Left ventricle myocardium inferior (tissue), 1 donor: ENCODE data around the gene DDAH2. TPM values are rescaled to one million over a fixed set of nuclear protein-coding genes. Genes with fewer than 3 reads are reported as not detected.

Source experiments
- DNase-seq: peaks from one replicate; pipeline ENCODE4 v3.0.0-alpha.2; 2020
- H3K27ac ChIP-seq: fragments of 200-600 bp; replicated peaks from 2 replicates; pipeline ENCODE4 v1.8.0; 2021
- H3K27me3 ChIP-seq: fragments of 200-600 bp; 2 replicates; pipeline ENCODE4 v1.8.0; 2021; ENCODE audit warnings: low read depth
- H3K36me3 ChIP-seq: fragments of 200-600 bp; 2 replicates; pipeline ENCODE4 v1.8.0; 2021
- H3K4me1 ChIP-seq: fragments of 200-600 bp; 2 replicates; pipeline ENCODE4 v1.8.0; 2021
- H3K4me3 ChIP-seq: fragments of 200-600 bp; 2 replicates; pipeline ENCODE4 v1.8.0; 2021; ENCODE audit warnings: mild to moderate bottlenecking, moderate library complexity
- H3K9me3 ChIP-seq: fragments of 200-600 bp; replicated peaks from 2 replicates; pipeline ENCODE4 v1.8.0; 2021
- intact Hi-C: fragments of 100-400 bp; cut with micrococcal nuclease; formaldehyde crosslinking; loops from one replicate; pipeline ENCODE4 v1.11.0; 2022
- microRNA-seq: library from miRNA; unstranded; fragments of <30 nt; microRNA quantifications from one replicate; pipeline ENCODE4 v1.2.0, GENCODE V29; 2020
- total RNA-seq: library from RNA; stranded (reverse); fragmentation: NEBNext Ultra II Directional; extraction: Animal tissue kit (Norgen Biotek cat#: 25700); gene quantifications from one replicate; pipeline ENCODE4 v1.2.1, GENCODE V29; 2021
- TF ChIP-seq, protein P1 (sequence below): fragments of 200-600 bp; IDR thresholded peaks from 2 replicates; pipeline ENCODE4 v1.8.0; 2021; ENCODE audit warnings: antibody characterized with exemption, mild to moderate bottlenecking, borderline replicate concordance
- donor health status: DM: no; HTN: yes; CAD: no; lungs with severe emphysema.

DDAH2 gene
- total RNA-seq, 1 donor from 2014 or later = 36.1 TPM

DNA sequence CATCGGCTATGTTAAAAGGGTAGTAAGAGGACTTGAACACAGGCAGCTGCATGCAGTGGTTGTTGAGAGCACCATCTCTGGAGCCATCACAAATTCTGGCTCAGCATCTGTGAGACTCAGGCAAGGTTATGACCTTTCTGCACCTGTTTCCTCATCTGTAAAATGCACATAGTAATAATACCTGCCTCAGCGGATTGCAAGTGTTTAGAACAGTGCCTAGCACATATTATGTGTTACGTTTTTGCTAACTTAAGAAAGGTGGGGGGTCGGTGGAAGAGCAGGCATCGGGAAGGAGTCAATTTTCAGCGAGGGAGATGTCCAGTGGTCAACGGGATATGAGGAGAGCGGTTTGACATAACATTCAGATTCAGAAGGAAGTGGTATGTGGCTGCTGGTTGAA, 51.1 kb downstream of the DDAH2 start:
- intact Hi-C loops = no loop called here
- H3K27ac ChIP-seq = no peak overlapping the region
- H3K36me3 ChIP-seq = peaks cover 10% of the 10 kb centered on the region
- H3K9me3 ChIP-seq = no peaks in the 10 kb centered on the region
- H3K4me3 ChIP-seq = no peak overlapping the region
- no peaks in the 10 kb centered on the region for H3K27me3 ChIP-seq
- no peak for DNase-seq
- TF ChIP-seq, protein P1, sequence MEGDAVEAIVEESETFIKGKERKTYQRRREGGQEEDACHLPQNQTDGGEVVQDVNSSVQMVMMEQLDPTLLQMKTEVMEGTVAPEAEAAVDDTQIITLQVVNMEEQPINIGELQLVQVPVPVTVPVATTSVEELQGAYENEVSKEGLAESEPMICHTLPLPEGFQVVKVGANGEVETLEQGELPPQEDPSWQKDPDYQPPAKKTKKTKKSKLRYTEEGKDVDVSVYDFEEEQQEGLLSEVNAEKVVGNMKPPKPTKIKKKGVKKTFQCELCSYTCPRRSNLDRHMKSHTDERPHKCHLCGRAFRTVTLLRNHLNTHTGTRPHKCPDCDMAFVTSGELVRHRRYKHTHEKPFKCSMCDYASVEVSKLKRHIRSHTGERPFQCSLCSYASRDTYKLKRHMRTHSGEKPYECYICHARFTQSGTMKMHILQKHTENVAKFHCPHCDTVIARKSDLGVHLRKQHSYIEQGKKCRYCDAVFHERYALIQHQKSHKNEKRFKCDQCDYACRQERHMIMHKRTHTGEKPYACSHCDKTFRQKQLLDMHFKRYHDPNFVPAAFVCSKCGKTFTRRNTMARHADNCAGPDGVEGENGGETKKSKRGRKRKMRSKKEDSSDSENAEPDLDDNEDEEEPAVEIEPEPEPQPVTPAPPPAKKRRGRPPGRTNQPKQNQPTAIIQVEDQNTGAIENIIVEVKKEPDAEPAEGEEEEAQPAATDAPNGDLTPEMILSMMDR = no peak
- H3K4me1 ChIP-seq = peaks cover 23% of the 10 kb centered on the region

Small RNA genes lying within 50 kb of the gene (microRNA-seq; reads per million reads assigned to microRNA genes)
- gene MIR4646 = 1.2 reads per million

Other genes with a start within 250 kb of the DDAH2 start
- gene MICB, start 231.2 kb downstream of the DDAH2 start, total RNA-seq = 1.1 TPM
- not detected for gene MCCD1, start 200.3 kb downstream of the DDAH2 start, total RNA-seq
- gene DDX39B, start 187.3 kb downstream of the DDAH2 start, total RNA-seq = 179 TPM
- gene ATP6V1G2, start 182.7 kb downstream of the DDAH2 start, total RNA-seq = 1.6 TPM
- 11.5 TPM for gene NFKBIL1, start 181.7 kb downstream of the DDAH2 start, total RNA-seq
- gene LTA, start 157.0 kb downstream of the DDAH2 start, total RNA-seq = not detected
- 0.47 TPM for gene TNF, start 153.7 kb downstream of the DDAH2 start, total RNA-seq
- gene LTB, start 146.9 kb downstream of the DDAH2 start, total RNA-seq = 0.25 TPM
- 6.5 TPM for gene LST1, start 143.0 kb downstream of the DDAH2 start, total RNA-seq
- not detected for gene NCR3, start 136.3 kb downstream of the DDAH2 start, total RNA-seq
- 15.2 TPM for gene AIF1, start 114.1 kb downstream of the DDAH2 start, total RNA-seq
- gene PRRC2A, start 108.6 kb downstream of the DDAH2 start, total RNA-seq = 82.4 TPM
- gene BAG6, start 76.6 kb downstream of the DDAH2 start, total RNA-seq = 260 TPM
- gene APOM, start 73.4 kb downstream of the DDAH2 start, total RNA-seq = 2.4 TPM
- gene C6orf47, start 68.5 kb downstream of the DDAH2 start, total RNA-seq = 16.9 TPM
- 19.2 TPM for gene GPANK1, start 64.3 kb downstream of the DDAH2 start, total RNA-seq
- 105 TPM for gene CSNK2B, start 63.2 kb downstream of the DDAH2 start, total RNA-seq
- 4.4 TPM for gene LY6G5B, start 59.3 kb downstream of the DDAH2 start, total RNA-seq
- 1.5 TPM for gene LY6G5C, start 48.2 kb downstream of the DDAH2 start, total RNA-seq
- gene ABHD16A, start 26.0 kb downstream of the DDAH2 start, total RNA-seq = 29.6 TPM
- not detected for gene LY6G6F, start 22.4 kb downstream of the DDAH2 start, total RNA-seq
- not detected for gene LY6G6D, start 14.0 kb downstream of the DDAH2 start, total RNA-seq
- gene LY6G6C, start 7.6 kb downstream of the DDAH2 start, total RNA-seq = not detected
- gene MPIG6B, start 5.9 kb downstream of the DDAH2 start, total RNA-seq = 0.19 TPM
- gene CLIC1, start 7.2 kb upstream of the DDAH2 start, total RNA-seq = 78.0 TPM
- gene MSH5, start 10.7 kb upstream of the DDAH2 start, total RNA-seq = 1.3 TPM
- not detected for gene SAPCD1, start 33.4 kb upstream of the DDAH2 start, total RNA-seq
- gene VWA7, start 48.0 kb upstream of the DDAH2 start, total RNA-seq = 14.7 TPM
- gene VARS1, start 66.5 kb upstream of the DDAH2 start, total RNA-seq = 20.0 TPM
- 19.4 TPM for gene LSM2, start 77.7 kb upstream of the DDAH2 start, total RNA-seq
- 2.2 TPM for gene HSPA1L, start 86.0 kb upstream of the DDAH2 start, total RNA-seq
- gene HSPA1A, start 86.2 kb upstream of the DDAH2 start, total RNA-seq = 271 TPM
- 184 TPM for gene HSPA1B, start 98.4 kb upstream of the DDAH2 start, total RNA-seq
- gene NEU1, start 133.5 kb upstream of the DDAH2 start, total RNA-seq = 26.0 TPM
- gene SLC44A4, start 149.7 kb upstream of the DDAH2 start, total RNA-seq = 0.08 TPM
- gene EHMT2, start 168.4 kb upstream of the DDAH2 start, total RNA-seq = 15.6 TPM
- 3.5 TPM for gene ZBTB12, start 172.8 kb upstream of the DDAH2 start, total RNA-seq
- gene C2, start 198.4 kb upstream of the DDAH2 start, total RNA-seq = 9.7 TPM
- gene CFB, start 216.8 kb upstream of the DDAH2 start, total RNA-seq = 3.7 TPM
- gene NELFE, start 229.7 kb upstream of the DDAH2 start, total RNA-seq = 39.3 TPM
- gene SKIC2, start 229.9 kb upstream of the DDAH2 start, total RNA-seq = 32.9 TPM
- gene DXO, start 242.8 kb upstream of the DDAH2 start, total RNA-seq = 11.2 TPM